HG03175 (cell line): ENCODE measurements around the gene LILRB1.
"Not testable (repeated sequence)": the region's sequence is repeated elsewhere in the genome, so short reads cannot be mapped to it uniquely, and the experiment has no call there.

Experiments used
- ATAC-seq: cut with Tn5 transposase; IDR thresholded peaks from one replicate; pipeline ENCODE4 v1.9.1; 2021; ENCODE audit warnings: mild to moderate bottlenecking, moderate library complexity; ENCODE audit not compliant: unreplicated experiment

Gene LILRB1

DNA sequence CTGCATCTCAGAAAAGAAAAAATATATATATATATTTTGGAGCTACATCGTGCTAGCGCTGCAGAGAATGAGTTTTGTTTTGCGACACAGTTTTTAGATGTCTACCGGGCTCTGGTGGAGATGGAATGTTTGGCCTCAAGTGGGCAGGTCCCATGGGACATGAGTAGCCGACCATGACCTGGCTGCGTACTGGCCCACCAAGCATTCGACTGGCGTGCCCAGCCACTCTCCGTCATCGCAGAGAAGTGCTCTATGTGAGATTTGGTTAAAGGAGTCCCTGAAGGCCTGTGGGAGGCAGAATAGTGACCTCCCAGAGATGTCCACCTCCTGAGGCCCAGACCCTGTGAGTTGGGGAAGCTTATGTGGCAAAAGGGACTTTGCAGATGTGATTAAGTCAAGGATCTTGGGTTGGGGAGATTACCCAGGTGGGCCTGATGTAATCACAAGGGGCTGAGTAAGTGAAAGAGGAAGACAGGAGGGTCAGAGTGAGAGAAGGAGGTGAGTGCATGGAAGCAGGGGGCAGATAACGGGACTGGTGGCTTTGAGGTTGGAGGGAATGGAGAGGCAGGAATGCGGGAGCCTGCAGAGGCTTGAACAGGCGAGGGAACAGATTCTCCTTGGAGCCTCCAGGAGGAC is 31.7 kb downstream of the LILRB1 start:
- ATAC-seq = no peak

- ATAC-seq = no peak
Measured at GRCh38 chr19:54662730-54663129, 32.4 kb downstream of the LILRB1 start, which contains the start of gene LILRB4. Gene LILRB4 (plus strand): TSS chr19:54662985. CDS start chr19:54663034, 49 bp downstream.

GRCh38 chr19:54665530-54665929 is 35.2 kb downstream of the LILRB1 start:
- ATAC-seq = no peak

DNA sequence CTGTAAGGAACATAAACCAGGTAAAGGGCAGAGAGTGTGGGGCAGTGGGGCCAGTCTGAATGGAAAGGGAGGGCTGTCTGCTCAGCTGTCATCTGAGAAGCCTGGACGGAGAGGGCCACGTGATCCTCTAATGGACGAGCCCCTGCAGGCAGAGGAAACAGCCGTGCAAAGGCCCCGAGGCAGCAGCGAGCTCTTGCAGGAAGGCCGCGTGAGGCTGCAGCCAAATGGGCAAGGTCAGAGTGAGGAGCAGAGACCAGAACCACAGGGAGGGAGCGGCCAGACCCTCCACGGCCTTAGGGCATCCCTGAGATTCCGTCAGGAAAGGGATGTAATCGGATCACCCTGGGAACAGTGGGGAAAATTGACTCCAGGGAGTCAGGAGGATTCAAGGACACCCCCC is 36.9 kb downstream of the LILRB1 start:
- no peak for ATAC-seq

DNA sequence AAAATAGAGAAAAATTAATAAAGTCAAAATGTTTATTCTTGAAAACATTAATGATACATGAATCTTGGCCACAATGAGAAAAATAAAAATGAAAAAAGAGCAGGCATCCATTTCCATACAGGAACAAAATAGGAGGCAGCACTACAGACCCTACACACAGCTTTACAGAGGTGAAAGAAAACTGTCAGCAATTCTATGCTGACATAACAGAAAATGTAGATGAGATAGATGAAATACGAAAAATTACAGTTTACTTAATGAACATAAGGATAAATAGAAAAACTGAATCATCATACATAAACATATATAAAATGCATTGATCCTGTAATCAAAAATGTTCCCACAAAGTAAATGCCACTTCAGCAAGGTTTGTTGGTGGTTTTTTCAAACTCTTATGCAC is 38.1 kb downstream of the LILRB1 start:
- ATAC-seq = no peak

DNA sequence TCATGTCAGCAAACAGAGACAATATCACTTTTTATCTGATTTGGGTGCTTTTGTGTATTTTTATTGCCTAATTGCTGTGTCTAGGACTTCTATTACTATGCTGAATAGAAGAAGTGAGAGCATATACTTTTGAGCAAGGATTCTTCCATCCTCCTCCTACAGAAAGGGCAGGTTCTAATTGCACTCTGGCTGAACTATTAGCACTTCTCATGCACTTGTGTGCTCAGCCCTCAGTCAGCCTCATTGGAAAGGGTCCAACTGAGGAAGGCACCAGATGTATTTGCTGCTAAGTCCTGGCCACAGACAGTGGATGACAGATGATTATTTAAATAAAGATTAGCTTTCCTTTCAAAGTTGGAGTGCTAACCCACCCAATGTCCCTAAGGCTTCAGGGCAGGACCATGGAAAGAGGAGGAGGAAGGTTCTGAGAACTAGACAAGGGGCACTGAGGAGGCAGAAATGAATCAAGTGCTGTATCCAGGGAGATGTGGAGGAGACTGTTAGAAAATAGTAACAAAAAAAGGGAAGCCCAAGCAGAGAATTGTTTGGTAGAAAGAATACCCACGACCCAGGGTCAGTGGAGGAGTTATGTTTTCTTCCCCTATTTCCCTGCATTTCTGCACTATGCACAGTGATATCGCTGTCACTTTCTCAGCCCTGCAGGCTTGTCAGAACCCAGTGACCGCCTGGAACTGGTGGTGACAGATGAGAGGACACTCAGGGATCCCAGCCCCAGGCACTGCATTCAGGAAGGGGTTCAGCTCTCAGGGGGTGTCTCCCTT is 40.5 kb downstream of the LILRB1 start:
- ATAC-seq = no peak

GRCh38 chr19:54673222-54673621 is 42.9 kb downstream of the LILRB1 start:
- no peak for ATAC-seq

DNA sequence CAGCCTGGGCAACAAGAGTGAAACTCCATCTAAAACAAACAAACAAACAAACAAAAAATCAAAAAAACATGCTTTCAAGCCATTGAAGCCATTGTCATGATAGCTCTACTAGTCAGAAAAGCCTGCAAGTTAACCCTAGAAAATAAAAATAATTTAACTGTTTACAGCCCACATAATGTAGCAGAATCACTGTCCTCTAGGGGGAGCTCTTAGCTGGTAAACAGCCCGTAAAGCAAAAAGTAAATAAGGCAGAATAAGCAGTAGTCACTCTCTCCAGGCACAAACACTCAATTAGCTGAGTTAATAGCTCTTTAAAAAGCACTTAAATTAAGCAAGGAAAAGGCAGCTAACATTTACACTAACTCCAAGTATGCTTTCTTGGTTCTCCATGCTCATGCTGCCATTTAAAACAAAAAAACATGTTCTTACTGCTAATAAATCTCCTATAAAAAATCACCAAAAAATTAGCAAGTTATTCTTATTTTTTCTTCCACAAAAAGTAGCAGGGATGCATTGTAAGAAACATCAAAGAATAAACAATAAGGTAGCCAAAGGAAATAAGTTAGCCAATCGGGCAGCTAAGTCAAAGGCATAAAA is 43.8 kb downstream of the LILRB1 start:
- no peak for ATAC-seq

GRCh38 chr19:54676210-54676834 is 46.0 kb downstream of the LILRB1 start:
- ATAC-seq = not testable (repeated sequence)

DNA sequence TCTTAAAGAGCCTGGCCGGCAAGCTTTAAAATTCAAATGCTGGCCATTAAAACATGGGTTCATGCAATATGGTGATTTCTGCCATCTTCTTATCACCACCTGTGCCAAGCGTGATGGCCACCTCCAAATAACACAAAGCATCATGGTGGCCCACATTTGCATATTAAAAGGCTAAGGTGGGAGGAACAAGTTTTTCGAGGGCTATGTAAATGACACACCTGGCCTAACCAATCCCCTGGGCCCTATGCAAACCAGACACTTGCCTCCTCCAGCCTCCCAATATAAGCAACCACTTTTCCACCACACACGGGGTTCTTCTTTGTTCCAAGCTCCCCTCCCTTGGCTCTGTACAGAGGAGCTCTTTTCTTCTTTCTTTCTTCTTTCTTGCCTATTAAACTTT is 46.9 kb downstream of the LILRB1 start:
- no peak for ATAC-seq

- ATAC-seq = not testable (repeated sequence)
Measured at GRCh38 chr19:54681596-54681995, 51.3 kb downstream of the LILRB1 start.

GRCh38 chr19:54682306-54682856 is 52.1 kb downstream of the LILRB1 start:
- no peak for ATAC-seq

- no peak for ATAC-seq
Measured at GRCh38 chr19:54684527-54684926, 54.2 kb downstream of the LILRB1 start.
